Measurements from ENCODE around the gene EIF2AK3. TPM values are rescaled to one million over a fixed set of nuclear protein-coding genes. Genes with fewer than 3 reads are reported as not detected.
A peak's percentile ranks its signal among the peaks of the same experiment; 100 is the strongest.
"Not testable (repeated sequence)": the region's sequence is repeated elsewhere in the genome, so short reads cannot be mapped to it uniquely, and the experiment has no call there.

Gene EIF2AK3
- total RNA-seq, 1 donor from 2014 or later = 17.1 TPM

GRCh38 chr2:88557290-88557689 lies 70.0 kb downstream of the EIF2AK3 start:
- no peak for DNase-seq (ENCODE audit: low spot score)
- no peak overlapping the region for H3K4me3 Mint-ChIP-seq (ENCODE audit: unreplicated experiment)
- peaks cover 10% of the 10 kb centered on the region for H3K36me3 Mint-ChIP-seq (ENCODE audit: low read depth, unreplicated experiment)
- H3K27me3 Mint-ChIP-seq (ENCODE audit: unreplicated experiment) = no peaks in the 10 kb centered on the region
- H3K9me3 Mint-ChIP-seq (ENCODE audit: unreplicated experiment) = no peaks in the 10 kb centered on the region
- TF ChIP-seq, protein P1, sequence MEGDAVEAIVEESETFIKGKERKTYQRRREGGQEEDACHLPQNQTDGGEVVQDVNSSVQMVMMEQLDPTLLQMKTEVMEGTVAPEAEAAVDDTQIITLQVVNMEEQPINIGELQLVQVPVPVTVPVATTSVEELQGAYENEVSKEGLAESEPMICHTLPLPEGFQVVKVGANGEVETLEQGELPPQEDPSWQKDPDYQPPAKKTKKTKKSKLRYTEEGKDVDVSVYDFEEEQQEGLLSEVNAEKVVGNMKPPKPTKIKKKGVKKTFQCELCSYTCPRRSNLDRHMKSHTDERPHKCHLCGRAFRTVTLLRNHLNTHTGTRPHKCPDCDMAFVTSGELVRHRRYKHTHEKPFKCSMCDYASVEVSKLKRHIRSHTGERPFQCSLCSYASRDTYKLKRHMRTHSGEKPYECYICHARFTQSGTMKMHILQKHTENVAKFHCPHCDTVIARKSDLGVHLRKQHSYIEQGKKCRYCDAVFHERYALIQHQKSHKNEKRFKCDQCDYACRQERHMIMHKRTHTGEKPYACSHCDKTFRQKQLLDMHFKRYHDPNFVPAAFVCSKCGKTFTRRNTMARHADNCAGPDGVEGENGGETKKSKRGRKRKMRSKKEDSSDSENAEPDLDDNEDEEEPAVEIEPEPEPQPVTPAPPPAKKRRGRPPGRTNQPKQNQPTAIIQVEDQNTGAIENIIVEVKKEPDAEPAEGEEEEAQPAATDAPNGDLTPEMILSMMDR (IDR thresholded peaks at IDR 0.05; ENCODE audit: unreplicated experiment) = no peak
- H3K4me1 Mint-ChIP-seq (ENCODE audit: unreplicated experiment) = peaks cover 7% of the 10 kb centered on the region
- no peak overlapping the region for H3K27ac Mint-ChIP-seq (ENCODE audit: unreplicated experiment)

- peaks cover 7% of the 10 kb centered on the region for H3K4me1 Mint-ChIP-seq (ENCODE audit: unreplicated experiment)
- DNase-seq (ENCODE audit: low spot score) = no peak
- H3K36me3 Mint-ChIP-seq (ENCODE audit: low read depth, unreplicated experiment) = peaks cover 4% of the 10 kb centered on the region
- no peaks in the 10 kb centered on the region for H3K9me3 Mint-ChIP-seq (ENCODE audit: unreplicated experiment)
- no peak overlapping the region for H3K4me3 Mint-ChIP-seq (ENCODE audit: unreplicated experiment)
- TF ChIP-seq, protein P1 (IDR thresholded peaks at IDR 0.05; ENCODE audit: unreplicated experiment) = no peak
- no peak overlapping the region for H3K27ac Mint-ChIP-seq (ENCODE audit: unreplicated experiment)
- no peaks in the 10 kb centered on the region for H3K27me3 Mint-ChIP-seq (ENCODE audit: unreplicated experiment)
Measured at GRCh38 chr2:88556026-88556425, 71.2 kb downstream of the EIF2AK3 start.

- Mint-ChIP-seq H3K36me3 (ENCODE audit: low read depth, unreplicated experiment) (no peaks in the 10 kb centered on the region), H3K4me1 (ENCODE audit: unreplicated experiment) (peaks cover 16% of the 10 kb centered on the region), H3K9me3 (ENCODE audit: unreplicated experiment) (no peaks in the 10 kb centered on the region), H3K27ac (ENCODE audit: unreplicated experiment) (no peak overlapping the region), H3K4me3 (ENCODE audit: unreplicated experiment) (no peak overlapping the region), H3K27me3 (ENCODE audit: unreplicated experiment) (no peaks in the 10 kb centered on the region)
- peak; percentile 33 for DNase-seq (ENCODE audit: low spot score)
- TF ChIP-seq, protein P1 (IDR thresholded peaks at IDR 0.05; ENCODE audit: unreplicated experiment) = no peak
Measured at GRCh38 chr2:88554189-88554588, 73.1 kb downstream of the EIF2AK3 start.

GRCh38 chr2:88549616-88550292 lies 77.5 kb downstream of the EIF2AK3 start:
- H3K4me1 Mint-ChIP-seq (ENCODE audit: unreplicated experiment) = peaks cover 9% of the 10 kb centered on the region
- no peak overlapping the region for H3K4me3 Mint-ChIP-seq (ENCODE audit: unreplicated experiment)
- H3K27ac Mint-ChIP-seq (ENCODE audit: unreplicated experiment) = no peak overlapping the region
- DNase-seq (ENCODE audit: low spot score) = no peak
- no peaks in the 10 kb centered on the region for H3K36me3 Mint-ChIP-seq (ENCODE audit: low read depth, unreplicated experiment)
- no peaks in the 10 kb centered on the region for H3K9me3 Mint-ChIP-seq (ENCODE audit: unreplicated experiment)
- TF ChIP-seq, protein P1 (IDR thresholded peaks at IDR 0.05; ENCODE audit: unreplicated experiment) = no peak
- no peaks in the 10 kb centered on the region for H3K27me3 Mint-ChIP-seq (ENCODE audit: unreplicated experiment)

- H3K9me3 Mint-ChIP-seq (ENCODE audit: unreplicated experiment); DNase-seq (ENCODE audit: low spot score); H3K27me3 Mint-ChIP-seq (ENCODE audit: unreplicated experiment); H3K27ac Mint-ChIP-seq (ENCODE audit: unreplicated experiment); H3K4me1 Mint-ChIP-seq (ENCODE audit: unreplicated experiment); H3K4me3 Mint-ChIP-seq (ENCODE audit: unreplicated experiment); H3K36me3 Mint-ChIP-seq (ENCODE audit: low read depth, unreplicated experiment): not testable (repeated sequence)
Measured at GRCh38 chr2:88546291-88546690, 81.0 kb downstream of the EIF2AK3 start.

Data from endothelial cell (in vitro differentiated cells).